ENCODE data around the gene MYCT1.

DNA sequence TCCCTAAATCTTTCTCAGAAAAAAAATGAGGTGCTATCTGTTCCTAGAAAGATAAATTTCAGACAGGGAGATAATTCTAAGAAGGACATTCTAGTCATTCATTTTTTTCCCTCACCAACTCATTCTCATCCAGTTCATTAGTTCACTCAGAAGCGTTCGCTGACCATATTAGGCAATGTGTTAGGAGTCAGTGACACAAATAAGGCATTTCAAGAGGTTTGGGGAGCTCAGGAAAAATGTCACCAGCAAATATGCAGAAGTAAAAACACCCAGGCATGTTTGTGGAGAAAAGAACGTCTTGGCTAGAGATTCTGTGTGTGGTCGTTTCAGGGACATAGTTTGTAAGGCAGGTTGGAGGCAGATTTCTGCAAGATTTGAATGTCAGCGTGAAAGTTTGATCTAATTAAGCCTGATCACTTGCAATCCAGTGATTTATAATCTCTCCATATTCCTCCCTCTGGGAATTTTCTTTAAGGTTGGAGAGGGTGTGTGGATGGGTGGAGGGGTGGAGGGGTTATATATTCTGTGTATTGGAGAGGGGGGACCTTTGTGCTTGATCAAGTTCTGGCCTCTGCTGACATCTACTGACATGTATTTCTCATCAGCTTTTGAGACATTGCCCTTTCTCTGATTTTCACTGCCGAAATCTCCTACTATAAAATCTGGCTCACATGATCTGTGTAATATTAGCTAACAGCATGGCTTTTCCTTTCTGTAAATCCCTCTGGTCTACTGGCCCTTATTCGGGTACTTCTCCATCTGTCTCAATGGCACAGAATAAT lies 3.6 kb downstream of the MYCT1 start:
- TF ChIP-seq POLR2AphosphoS5 (IDR thresholded peaks at IDR 0.05) (no peak), POLR2A (IDR thresholded peaks at IDR 0.05) (no peak)
- TF ChIP-seq, protein P1, sequence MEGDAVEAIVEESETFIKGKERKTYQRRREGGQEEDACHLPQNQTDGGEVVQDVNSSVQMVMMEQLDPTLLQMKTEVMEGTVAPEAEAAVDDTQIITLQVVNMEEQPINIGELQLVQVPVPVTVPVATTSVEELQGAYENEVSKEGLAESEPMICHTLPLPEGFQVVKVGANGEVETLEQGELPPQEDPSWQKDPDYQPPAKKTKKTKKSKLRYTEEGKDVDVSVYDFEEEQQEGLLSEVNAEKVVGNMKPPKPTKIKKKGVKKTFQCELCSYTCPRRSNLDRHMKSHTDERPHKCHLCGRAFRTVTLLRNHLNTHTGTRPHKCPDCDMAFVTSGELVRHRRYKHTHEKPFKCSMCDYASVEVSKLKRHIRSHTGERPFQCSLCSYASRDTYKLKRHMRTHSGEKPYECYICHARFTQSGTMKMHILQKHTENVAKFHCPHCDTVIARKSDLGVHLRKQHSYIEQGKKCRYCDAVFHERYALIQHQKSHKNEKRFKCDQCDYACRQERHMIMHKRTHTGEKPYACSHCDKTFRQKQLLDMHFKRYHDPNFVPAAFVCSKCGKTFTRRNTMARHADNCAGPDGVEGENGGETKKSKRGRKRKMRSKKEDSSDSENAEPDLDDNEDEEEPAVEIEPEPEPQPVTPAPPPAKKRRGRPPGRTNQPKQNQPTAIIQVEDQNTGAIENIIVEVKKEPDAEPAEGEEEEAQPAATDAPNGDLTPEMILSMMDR (IDR thresholded peaks at IDR 0.05), result no peak

Data from breast epithelium (tissue), 3 donors.